HepG2 (cell line): ENCODE measurements around the gene UCP3. TPM values are rescaled to one million over a fixed set of nuclear protein-coding genes. Genes with fewer than 3 reads are reported as not detected.

Experiments used
- ATAC-seq: fragments of 200-7000 bp; cut with Tn5 transposase; 3 replicates; pipeline ENCODE4 v1.9.1; 2020; ENCODE audit warnings: mild to moderate bottlenecking, moderate library complexity
- BruUV-seq: library from RNA; stranded (reverse); fragments of 400-500 nt; replicated peaks from 2 replicates; lab custom pipeline; 2021; lab: Mats Ljungman, UMichigan
- CTCF ChIA-PET: fragments of 300-600 bp; formaldehyde crosslinking; extraction: SDS; loops from one replicate; lab custom pipeline; 2021; ENCODE audit warnings: low total read pairs, inconsistent platforms, low intra/inter-chr PET ratio; lab: Yijun Ruan, JAX
- POLR2A ChIA-PET: fragments of 350-600 bp; sonication (Branson Sonifier 250); formaldehyde crosslinking; loops from one replicate; lab custom pipeline; 2020; ENCODE audit warnings: antibody characterized with exemption, inconsistent platforms; lab: Yijun Ruan, JAX
- DNase-seq: peaks from one replicate; pipeline ENCODE4 v3.0.0-alpha.2; 2015; ENCODE audit warnings: low spot score
- FAIRE-seq: peaks from 3 replicates; lab custom pipeline; 2011; peaks lifted over from hg19 to GRCh38; lab: Jason Lieb, UNC
- H2AFZ ChIP-seq: one replicate; pipeline ENCODE4 v1.6.1; 2011; ENCODE audit warnings: low read length, inconsistent platforms
- H3K27ac ChIP-seq: fragments of 300-600 bp; 3 replicates; pipeline ENCODE4 v1.8.0; 2011; ENCODE audit warnings: mixed run types, mild to moderate bottlenecking, mixed read lengths, low read length, inconsistent platforms; ENCODE audit not compliant: insufficient read depth; ENCODE audit errors: extremely low read length
- H3K27me3 ChIP-seq, 2 experiments: fragments of 200-600 bp in 1 of 2; 2 replicates in 1 of 2; 3 replicates in 1 of 2; pipeline versions ENCODE4 v1.6.0 to v1.8.0; 2011; ENCODE audit warnings: low read length in 2 of 2, mild to moderate bottlenecking in 2 of 2, moderate library complexity in 2 of 2, inconsistent platforms in 1 of 2; ENCODE audit not compliant: insufficient read depth in 2 of 2, control insufficient read depth in 1 of 2
- H3K36me3 ChIP-seq, 2 experiments: fragments of 200-600 bp in 1 of 2; replicated peaks in 1 of 2; 2 replicates in 1 of 2; 3 replicates in 1 of 2; pipeline versions ENCODE4 v1.5.1 to v1.8.0; 2011; ENCODE audit warnings: low read length in 2 of 2, inconsistent platforms in 1 of 2; ENCODE audit not compliant: insufficient read depth in 2 of 2, control insufficient read depth in 1 of 2
- H3K4me1 ChIP-seq: 2 replicates; pipeline ENCODE4 v1.5.1; 2012; ENCODE audit warnings: low read length, inconsistent platforms; ENCODE audit not compliant: insufficient read depth
- H3K4me2 ChIP-seq: 2 replicates; pipeline ENCODE4 v1.6.0; 2011; ENCODE audit warnings: low read depth, low read length, inconsistent platforms
- H3K4me3 ChIP-seq, 3 experiments: fragments of 200-600 bp in 1 of 3; sonication (generic), shearing (Covaris generic) in 1 of 3; replicated peaks in 1 of 3; 2 replicates each; pipeline ENCODE4 v1.5.1; 2011 to 2016; ENCODE audit warnings: low read length in 3 of 3, inconsistent platforms in 2 of 3, low read depth in 2 of 3, mild to moderate bottlenecking in 2 of 3, control low read depth in 1 of 3, mixed read lengths in 1 of 3; ENCODE audit not compliant: insufficient read depth in 1 of 3
- H3K79me2 ChIP-seq: one replicate; pipeline ENCODE4 v1.6.1; 2011; ENCODE audit warnings: low read length, inconsistent platforms; ENCODE audit not compliant: insufficient read depth
- H3K9ac ChIP-seq: 2 replicates; pipeline ENCODE4 v1.6.0; 2011; ENCODE audit warnings: mild to moderate bottlenecking, low read depth, low read length, inconsistent platforms; ENCODE audit not compliant: insufficient read depth
- H3K9me3 ChIP-seq: 2 replicates; pipeline ENCODE4 v1.5.1; 2012; ENCODE audit warnings: mild to moderate bottlenecking, low read length
- H4K20me1 ChIP-seq: 2 replicates; pipeline ENCODE4 v1.6.0; 2011; ENCODE audit warnings: inconsistent platforms, mild to moderate bottlenecking, low read length, moderate library complexity; ENCODE audit not compliant: insufficient read depth
- IKZF1 ChIP-seq: fragments of 450-650 bp; IDR thresholded peaks from 2 replicates; pipeline ENCODE4 v1.7.1; 2016
- KDM3A ChIP-seq: IDR thresholded peaks from 2 replicates; pipeline ENCODE4 v1.6.1; 2018; ENCODE audit warnings: low read depth, missing compliant biosample characterization
- NR0B2 ChIP-seq: sonication (generic); formaldehyde crosslinking; IDR thresholded peaks from 2 replicates; pipeline ENCODE4 v1.4.0; 2020; ENCODE audit warnings: mild to moderate bottlenecking, missing genetic modification reagents
- RFX1 ChIP-seq: fragments of 450-650 bp; IDR thresholded peaks from 2 replicates; pipeline ENCODE4 v1.6.1; 2017
- TFDP1 ChIP-seq: IDR thresholded peaks from 2 replicates; pipeline ENCODE4 v1.6.1; 2016; ENCODE audit warnings: missing compliant biosample characterization, missing genetic modification reagents, borderline replicate concordance
- ZFP82 ChIP-seq: sonication (generic); formaldehyde crosslinking; IDR thresholded peaks from 2 replicates; pipeline ENCODE4 v1.5.1; 2020; ENCODE audit warnings: mild to moderate bottlenecking, missing genetic modification reagents, borderline replicate concordance
- ZNF33A ChIP-seq: sonication (generic); formaldehyde crosslinking; IDR thresholded peaks from 2 replicates; pipeline ENCODE4 v1.5.1; 2020; ENCODE audit warnings: missing genetic modification reagents, mild to moderate bottlenecking, moderate library complexity, borderline replicate concordance
- WGBS: methylation state at CpG from one replicate; pipeline ENCODE4 v1.1.6; 2017; ENCODE audit warnings: low lambda C conversion rate; 5-methylcytosine and 5-hydroxymethylcytosine counted together
- in situ Hi-C: cut with HindIII; loops from 2 replicates; pipeline ENCODE4 v1.10.0; 2017; ENCODE audit warnings: low pct_unique_long_range_greater_than_20kb; ENCODE audit not compliant: extremely low pct_ligation_motif_present
- intact Hi-C: fragments of 100-400 bp; cut with micrococcal nuclease; formaldehyde crosslinking; loops from one replicate; pipeline ENCODE4 v1.10.0; 2022; ENCODE audit not compliant: unreplicated experiment
- polyA plus RNA-seq, 8 experiments: library from polyadenylated mRNA; depleted of rRNA in 3 of 8; stranded (reverse) in 7 of 8; unstranded in 1 of 8; fragments of >200 nt; fragmentation: Illumina TruSeq in 4 of 8; extraction: Trizol in 4 of 8; gene quantifications; 2 replicates each; pipeline versions ENCODE4 v1.2.1 to v1.2.3, GENCODE V29; 2011 to 2016; ENCODE audit warnings: low read depth in 4 of 8, missing spikeins in 1 of 8, mixed read lengths in 1 of 8; ENCODE audit not compliant: insufficient read depth in 1 of 8
- total RNA-seq, 5 experiments: library from RNA; depleted of rRNA; stranded (reverse); fragments of >200 nt; fragmentation: Illumina TruSeq; extraction: Trizol; gene quantifications; 2 replicates each; pipeline ENCODE4 v1.2.3, GENCODE V29; 2016; ENCODE audit warnings: low read depth in 1 of 5
- TF ChIP-seq, protein P1 (sequence below): sonication (generic); formaldehyde crosslinking; IDR thresholded peaks from 2 replicates; pipeline ENCODE4 v1.9.0; 2021; ENCODE audit warnings: missing genetic modification reagents, borderline replicate concordance

Gene UCP3
- total and polyA plus RNA-seq, 2 of the 13 experiments (the other 11 are each of a cell fraction or from before 2014, with no cell fraction given), result 0.37 TPM; not detected in 1

- H2AFZ ChIP-seq, result no peak overlapping the region
- no peak for FAIRE-seq
- H3K4me2 ChIP-seq, result no peak overlapping the region
- WGBS, result 88% methylated on average over 2 of the region's 2 CpGs
- DNase-seq, result no peak
- no peaks in the 10 kb centered on the region for H4K20me1 ChIP-seq
- no peaks in the 10 kb centered on the region for H3K9me3 ChIP-seq
- BruUV-seq, result no TSS peak
- H3K36me3 ChIP-seq, result no peaks in the 10 kb centered on the region
- no peaks in the 10 kb centered on the region for H3K27me3 ChIP-seq
- H3K4me1 ChIP-seq, result peaks cover 15% of the 10 kb centered on the region
- no peak overlapping the region for H3K9ac ChIP-seq
- ATAC-seq, result no peak
- H3K79me2 ChIP-seq, result no peaks in the 10 kb centered on the region
- CTCF ChIA-PET, result no interaction called here
- intact Hi-C loops (no loop called here), in situ Hi-C loops (no loop called here)
- no peak overlapping the region for H3K4me3 ChIP-seq
- POLR2A ChIA-PET, result no interaction called here
- H3K27ac ChIP-seq, result no peak overlapping the region
- TF ChIP-seq RFX1 (no peak), IKZF1 (no peak), TFDP1 (CRISPR knock-in tag) (no peak), ZFP82 (CRISPR knock-in tag) (no peak), ZNF33A (CRISPR knock-in tag) (no peak)
Observed at GRCh38 chr11:74024261-74025029, 15.6 kb upstream of the UCP3 start.

GRCh38 chr11:74023276-74023675 is 14.4 kb upstream of the UCP3 start:
- no peak for TF ChIP-seq KDM3A (CRISPR knock-in tag)
- TF ChIP-seq, protein P1, sequence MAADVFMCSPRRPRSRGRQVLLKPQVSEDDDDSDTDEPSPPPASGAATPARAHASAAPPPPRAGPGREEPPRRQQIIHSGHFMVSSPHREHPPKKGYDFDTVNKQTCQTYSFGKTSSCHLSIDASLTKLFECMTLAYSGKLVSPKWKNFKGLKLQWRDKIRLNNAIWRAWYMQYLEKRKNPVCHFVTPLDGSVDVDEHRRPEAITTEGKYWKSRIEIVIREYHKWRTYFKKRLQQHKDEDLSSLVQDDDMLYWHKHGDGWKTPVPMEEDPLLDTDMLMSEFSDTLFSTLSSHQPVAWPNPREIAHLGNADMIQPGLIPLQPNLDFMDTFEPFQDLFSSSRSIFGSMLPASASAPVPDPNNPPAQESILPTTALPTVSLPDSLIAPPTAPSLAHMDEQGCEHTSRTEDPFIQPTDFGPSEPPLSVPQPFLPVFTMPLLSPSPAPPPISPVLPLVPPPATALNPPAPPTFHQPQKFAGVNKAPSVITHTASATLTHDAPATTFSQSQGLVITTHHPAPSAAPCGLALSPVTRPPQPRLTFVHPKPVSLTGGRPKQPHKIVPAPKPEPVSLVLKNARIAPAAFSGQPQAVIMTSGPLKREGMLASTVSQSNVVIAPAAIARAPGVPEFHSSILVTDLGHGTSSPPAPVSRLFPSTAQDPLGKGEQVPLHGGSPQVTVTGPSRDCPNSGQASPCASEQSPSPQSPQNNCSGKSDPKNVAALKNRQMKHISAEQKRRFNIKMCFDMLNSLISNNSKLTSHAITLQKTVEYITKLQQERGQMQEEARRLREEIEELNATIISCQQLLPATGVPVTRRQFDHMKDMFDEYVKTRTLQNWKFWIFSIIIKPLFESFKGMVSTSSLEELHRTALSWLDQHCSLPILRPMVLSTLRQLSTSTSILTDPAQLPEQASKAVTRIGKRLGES, result no peak
- TF ChIP-seq NR0B2 (CRISPR knock-in tag), result no peak
- in situ Hi-C loops (no loop called here), intact Hi-C loops (no loop called here)
- peaks cover 27% of the 10 kb centered on the region for H3K4me1 ChIP-seq
- CTCF ChIA-PET, result no interaction called here
- no TSS peak for BruUV-seq
- no peak for ATAC-seq
- FAIRE-seq, result no peak
- H3K4me3 ChIP-seq, result no peak overlapping the region
- H3K9ac ChIP-seq, result no peak overlapping the region
- no peak overlapping the region for H3K4me2 ChIP-seq
- no peak overlapping the region for H3K27ac ChIP-seq
- H3K79me2 ChIP-seq, result no peaks in the 10 kb centered on the region
- no peaks in the 10 kb centered on the region for H3K36me3 ChIP-seq
- H4K20me1 ChIP-seq, result no peaks in the 10 kb centered on the region
- no peaks in the 10 kb centered on the region for H3K27me3 ChIP-seq
- H2AFZ ChIP-seq, result no peak overlapping the region
- POLR2A ChIA-PET, result no interaction called here
- no peak for DNase-seq
- H3K9me3 ChIP-seq, result no peaks in the 10 kb centered on the region
